ENCODE data around the gene ARFIP2. TPM values are rescaled to one million over a fixed set of nuclear protein-coding genes. Genes with fewer than 3 reads are reported as not detected.
A peak's percentile ranks its signal among the peaks of the same experiment; 100 is the strongest.

Gene ARFIP2
- total RNA-seq, 1 experiment from 2014 or later, result 100 TPM

GRCh38 chr11:6520265-6520664 lies 39.1 kb upstream of the ARFIP2 start:
- Mint-ChIP-seq H3K4me3 (ENCODE audit: unreplicated experiment) (no peak overlapping the region), H3K36me3 (ENCODE audit: insufficient read depth, unreplicated experiment) (peaks cover 5% of the 10 kb centered on the region), H3K4me1 (ENCODE audit: low read depth, unreplicated experiment) (peaks cover 7% of the 10 kb centered on the region), H3K9me3 (ENCODE audit: unreplicated experiment) (peaks cover 3% of the 10 kb centered on the region), H3K27ac (ENCODE audit: unreplicated experiment) (no peak overlapping the region), H3K27me3 (ENCODE audit: insufficient read depth, unreplicated experiment) (no peaks in the 10 kb centered on the region)
- TF ChIP-seq CTCF (IDR thresholded peaks at IDR 0.05; ENCODE audit: insufficient read depth in 1 of 2, low read depth in 1 of 2, low read length in 1 of 2, severe bottlenecking in 1 of 2, unreplicated experiment in 1 of 2), result no peak
- Histone ChIP-seq H3K27me3 (replicated peaks; ENCODE audit: control insufficient read depth, insufficient read depth, low read length) (no peaks in the 10 kb centered on the region), H3K36me3 (ENCODE audit: control insufficient read depth, insufficient read depth, low read length) (no peaks in the 10 kb centered on the region), H3K9me3 (no peaks in the 10 kb centered on the region), H3K4me3 (ENCODE audit: low read depth, low read length) (no peak overlapping the region), H3K4me1 (no peaks in the 10 kb centered on the region)
- no TSS peak for BruUV-seq (replicated peaks)
- intact Hi-C loops (cut with micrococcal nuclease; ENCODE audit: unreplicated experiment), result no loop called here
- POLR2A ChIA-PET, result no interaction called here
- DNase-seq, result no peak
- CTCF ChIA-PET, result interaction anchor here (0.7 to 1.2 kb wide), 2 partner anchors 141 to 236 kb away, joined by 3 to 5 read pairs; no protein-coding TSS in a partner anchor

GRCh38 chr11:6516865-6517264 lies 35.7 kb upstream of the ARFIP2 start:
- no peak for DNase-seq
- Histone ChIP-seq H3K4me3 (ENCODE audit: low read depth, low read length) (no peak overlapping the region), H3K9me3 (no peaks in the 10 kb centered on the region), H3K27me3 (replicated peaks; ENCODE audit: control insufficient read depth, insufficient read depth, low read length) (no peaks in the 10 kb centered on the region), H3K36me3 (ENCODE audit: control insufficient read depth, insufficient read depth, low read length) (no peaks in the 10 kb centered on the region), H3K4me1 (no peaks in the 10 kb centered on the region)
- intact Hi-C loops (cut with micrococcal nuclease; ENCODE audit: unreplicated experiment), result no loop called here
- H3K9me3 Mint-ChIP-seq (ENCODE audit: unreplicated experiment), result peaks cover 12% of the 10 kb centered on the region
- H3K4me3 Mint-ChIP-seq (ENCODE audit: unreplicated experiment), result no peak overlapping the region
- POLR2A ChIA-PET, result no interaction called here
- CTCF ChIA-PET, result no interaction called here
- H3K36me3 Mint-ChIP-seq (ENCODE audit: insufficient read depth, unreplicated experiment), result peaks cover 11% of the 10 kb centered on the region
- BruUV-seq (replicated peaks), result no TSS peak
- H3K27ac Mint-ChIP-seq (ENCODE audit: unreplicated experiment), result no peak overlapping the region
- TF ChIP-seq CTCF (IDR thresholded peaks at IDR 0.05; ENCODE audit: insufficient read depth in 1 of 2, low read depth in 1 of 2, low read length in 1 of 2, severe bottlenecking in 1 of 2, unreplicated experiment in 1 of 2), result no peak
- no peaks in the 10 kb centered on the region for H3K27me3 Mint-ChIP-seq (ENCODE audit: insufficient read depth, unreplicated experiment)
- no peaks in the 10 kb centered on the region for H3K4me1 Mint-ChIP-seq (ENCODE audit: low read depth, unreplicated experiment)

DNA sequence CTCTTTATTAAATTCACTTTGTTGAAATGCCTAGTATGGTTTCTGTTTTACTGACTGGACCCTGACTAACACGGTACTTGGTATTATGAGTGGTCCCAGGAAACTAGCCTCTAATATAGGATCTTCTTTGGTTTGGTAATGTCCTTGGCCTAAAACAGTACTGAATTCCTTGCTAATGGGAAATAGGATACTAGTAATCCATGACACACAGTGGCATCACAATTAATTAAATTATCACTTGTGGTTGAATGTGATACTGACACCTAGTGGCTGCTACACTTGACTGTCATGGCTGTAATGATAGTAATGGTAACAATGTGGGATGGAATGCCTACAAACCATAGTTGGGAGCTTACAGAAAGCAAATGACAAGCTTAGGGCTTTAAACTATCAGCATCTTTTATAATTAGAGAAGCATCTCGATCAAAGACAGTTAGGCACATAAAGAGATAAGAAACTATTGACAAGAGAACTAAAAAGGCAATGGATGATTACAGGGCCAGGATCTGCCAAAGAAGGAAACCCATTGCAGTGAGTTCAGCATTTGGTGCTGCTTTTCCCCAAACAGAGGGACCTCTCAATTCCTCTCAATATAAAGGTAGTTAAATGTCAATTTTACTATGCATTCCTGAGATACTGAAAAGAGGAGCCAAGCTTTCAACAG lies 24.6 kb upstream of the ARFIP2 start:
- Histone ChIP-seq H3K27me3 (replicated peaks; ENCODE audit: control insufficient read depth, insufficient read depth, low read length) (no peaks in the 10 kb centered on the region), H3K4me1 (no peaks in the 10 kb centered on the region), H3K9me3 (no peaks in the 10 kb centered on the region), H3K36me3 (ENCODE audit: control insufficient read depth, insufficient read depth, low read length) (no peaks in the 10 kb centered on the region; the same call in 1 of the 2 replicates), H3K4me3 (ENCODE audit: low read depth, low read length) (no peak overlapping the region)
- ChIA-PET POLR2A (no interaction called here), CTCF (interaction anchor here (0.6 to 4.0 kb wide), 6 partner anchors 19 to 143 kb away, joined by 3 to 52 read pairs (median 4); partner anchors contain the start of gene APBB1)
- H3K4me1 Mint-ChIP-seq (ENCODE audit: low read depth, unreplicated experiment), result peaks cover 5% of the 10 kb centered on the region
- no peak overlapping the region for H3K4me3 Mint-ChIP-seq (ENCODE audit: unreplicated experiment)
- no peaks in the 10 kb centered on the region for H3K36me3 Mint-ChIP-seq (ENCODE audit: insufficient read depth, unreplicated experiment)
- intact Hi-C loops (cut with micrococcal nuclease; ENCODE audit: unreplicated experiment), result loop anchor here (1.0 kb wide), 4 partner anchors 21 to 126 kb away; no protein-coding TSS in a partner anchor
- no peak overlapping the region for H3K27ac Mint-ChIP-seq (ENCODE audit: unreplicated experiment)
- peak; percentile 83 to 84 for TF ChIP-seq CTCF (IDR thresholded peaks at IDR 0.05; ENCODE audit: insufficient read depth in 1 of 2, low read depth in 1 of 2, low read length in 1 of 2, severe bottlenecking in 1 of 2, unreplicated experiment in 1 of 2)
- H3K27me3 Mint-ChIP-seq (ENCODE audit: insufficient read depth, unreplicated experiment), result no peaks in the 10 kb centered on the region
- peak in 1 of 2 experiments; percentile 48 for DNase-seq
- BruUV-seq (replicated peaks), result no TSS peak
- H3K9me3 Mint-ChIP-seq (ENCODE audit: unreplicated experiment), result no peaks in the 10 kb centered on the region

Measured in Caco-2 (cell line).